Activated B cell treated with CpG ODN at 0.5 μM for 24 hours (primary cell): Measurements from ENCODE around the gene EYS. TPM values are rescaled to one million over a fixed set of nuclear protein-coding genes. Genes with fewer than 3 reads are reported as not detected.
"Not testable (repeated sequence)": the region's sequence is repeated elsewhere in the genome, so short reads cannot be mapped to it uniquely, and the experiment has no call there.

Experiments
- ATAC-seq: fragments of 200-7000 bp; cut with Tn5 transposase; one replicate; pipeline ENCODE4 v1.10.0; 2021; ENCODE audit warnings: low read depth, mild to moderate bottlenecking, moderate library complexity
- CTCF ChIA-PET: fragments of 350-600 bp; sonication (Branson Sonifier 250); formaldehyde crosslinking; loops from one replicate; lab custom pipeline; 2021; ENCODE audit warnings: antibody characterized with exemption; lab: Charles Lee
- POLR2A ChIA-PET: fragments of 350-600 bp; sonication (Branson Sonifier 250); formaldehyde crosslinking; loops from one replicate; lab custom pipeline; 2021; ENCODE audit warnings: antibody characterized with exemption; lab: Charles Lee
- DNase-seq: peaks from one replicate; pipeline ENCODE4 v3.0.0; 2022
- H3K27ac Mint-ChIP-seq: one replicate; pipeline ENCODE4 v1.8.0; 2020; ENCODE audit warnings: mixed read lengths
- H3K27me3 Mint-ChIP-seq: one replicate; pipeline ENCODE4 v1.8.0; 2021; ENCODE audit warnings: mixed read lengths
- H3K36me3 Mint-ChIP-seq: one replicate; pipeline ENCODE4 v1.8.0; 2021; ENCODE audit warnings: low read depth, mixed read lengths
- H3K4me1 Mint-ChIP-seq: one replicate; pipeline ENCODE4 v1.8.0; 2021; ENCODE audit warnings: mixed read lengths
- H3K4me3 Mint-ChIP-seq: one replicate; pipeline ENCODE4 v1.8.0; 2020; ENCODE audit warnings: mild to moderate bottlenecking, mixed read lengths
- H3K9me3 Mint-ChIP-seq: one replicate; pipeline ENCODE4 v1.8.0; 2020; ENCODE audit warnings: mixed read lengths
- intact Hi-C: fragments of 100-400 bp; cut with micrococcal nuclease; formaldehyde crosslinking; loops from one replicate; pipeline ENCODE4 v1.15.1; 2024
- total RNA-seq: library from RNA; stranded (reverse); gene quantifications from 2 replicates; pipeline ENCODE4 v1.2.3, GENCODE V29; 2022
- TF ChIP-seq, protein P1 (sequence below): fragments of 200-600 bp; IDR thresholded peaks from one replicate; pipeline ENCODE4 v1.8.0; 2022; ENCODE audit warnings: antibody characterized with exemption, mild to moderate bottlenecking

Gene EYS
- total RNA-seq, 1 donor from 2014 or later, result not detected

DNA sequence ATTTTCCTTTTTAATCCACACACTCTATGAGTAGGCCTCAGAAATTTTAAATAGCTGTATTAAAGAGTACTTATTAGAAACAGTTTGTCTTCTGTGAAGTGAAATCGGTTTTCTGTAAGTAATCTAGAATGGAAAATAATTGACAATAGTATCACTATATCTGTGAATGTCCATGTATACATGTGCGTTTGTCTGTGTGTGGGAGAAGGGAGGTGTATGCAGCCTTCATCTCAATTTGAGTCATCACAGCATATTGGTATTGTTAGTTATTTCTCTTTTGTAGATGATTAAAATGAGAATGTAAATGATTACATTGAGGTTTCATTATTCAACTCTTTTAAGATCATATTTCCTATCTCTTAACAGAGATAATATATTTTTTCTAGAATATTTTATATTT lies 206.0 kb downstream of the EYS start:
- H3K4me1 Mint-ChIP-seq, result no peaks in the 10 kb centered on the region
- peaks cover 4% of the 10 kb centered on the region for H3K9me3 Mint-ChIP-seq
- H3K4me3 Mint-ChIP-seq, result no peak overlapping the region
- H3K36me3 Mint-ChIP-seq, result no peaks in the 10 kb centered on the region
- H3K27me3 Mint-ChIP-seq, result no peaks in the 10 kb centered on the region
- no peak overlapping the region for H3K27ac Mint-ChIP-seq
- TF ChIP-seq, protein P1, sequence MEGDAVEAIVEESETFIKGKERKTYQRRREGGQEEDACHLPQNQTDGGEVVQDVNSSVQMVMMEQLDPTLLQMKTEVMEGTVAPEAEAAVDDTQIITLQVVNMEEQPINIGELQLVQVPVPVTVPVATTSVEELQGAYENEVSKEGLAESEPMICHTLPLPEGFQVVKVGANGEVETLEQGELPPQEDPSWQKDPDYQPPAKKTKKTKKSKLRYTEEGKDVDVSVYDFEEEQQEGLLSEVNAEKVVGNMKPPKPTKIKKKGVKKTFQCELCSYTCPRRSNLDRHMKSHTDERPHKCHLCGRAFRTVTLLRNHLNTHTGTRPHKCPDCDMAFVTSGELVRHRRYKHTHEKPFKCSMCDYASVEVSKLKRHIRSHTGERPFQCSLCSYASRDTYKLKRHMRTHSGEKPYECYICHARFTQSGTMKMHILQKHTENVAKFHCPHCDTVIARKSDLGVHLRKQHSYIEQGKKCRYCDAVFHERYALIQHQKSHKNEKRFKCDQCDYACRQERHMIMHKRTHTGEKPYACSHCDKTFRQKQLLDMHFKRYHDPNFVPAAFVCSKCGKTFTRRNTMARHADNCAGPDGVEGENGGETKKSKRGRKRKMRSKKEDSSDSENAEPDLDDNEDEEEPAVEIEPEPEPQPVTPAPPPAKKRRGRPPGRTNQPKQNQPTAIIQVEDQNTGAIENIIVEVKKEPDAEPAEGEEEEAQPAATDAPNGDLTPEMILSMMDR, result no peak
- intact Hi-C loops, result no loop called here
- ATAC-seq, result no peak
- ChIA-PET POLR2A (no interaction called here), CTCF (no interaction called here)
- DNase-seq, result no peak

DNA sequence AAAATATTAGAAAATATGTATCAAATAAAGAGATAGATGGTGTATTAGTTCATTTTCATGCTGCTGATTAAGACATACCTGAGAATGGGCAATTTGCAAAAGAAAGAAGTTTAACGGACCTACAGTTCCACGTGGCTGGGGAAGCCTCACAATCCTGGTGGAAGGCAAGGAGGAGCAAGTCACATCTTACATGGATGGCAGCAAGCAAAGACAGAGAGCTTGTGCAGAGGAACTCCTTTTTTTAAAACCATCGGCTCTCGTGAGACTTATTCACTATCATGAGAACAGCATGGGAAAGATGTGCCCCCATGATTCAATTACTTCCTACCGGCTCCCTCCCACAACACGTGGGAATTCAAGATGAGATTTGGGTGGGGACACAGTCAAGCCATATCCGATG lies 223.4 kb downstream of the EYS start:
- H3K9me3 Mint-ChIP-seq, H3K27ac Mint-ChIP-seq, H3K4me1 Mint-ChIP-seq, CTCF ChIA-PET, DNase-seq, H3K4me3 Mint-ChIP-seq, intact Hi-C loops, POLR2A ChIA-PET, H3K36me3 Mint-ChIP-seq, ATAC-seq, H3K27me3 Mint-ChIP-seq: not testable (repeated sequence)

DNA sequence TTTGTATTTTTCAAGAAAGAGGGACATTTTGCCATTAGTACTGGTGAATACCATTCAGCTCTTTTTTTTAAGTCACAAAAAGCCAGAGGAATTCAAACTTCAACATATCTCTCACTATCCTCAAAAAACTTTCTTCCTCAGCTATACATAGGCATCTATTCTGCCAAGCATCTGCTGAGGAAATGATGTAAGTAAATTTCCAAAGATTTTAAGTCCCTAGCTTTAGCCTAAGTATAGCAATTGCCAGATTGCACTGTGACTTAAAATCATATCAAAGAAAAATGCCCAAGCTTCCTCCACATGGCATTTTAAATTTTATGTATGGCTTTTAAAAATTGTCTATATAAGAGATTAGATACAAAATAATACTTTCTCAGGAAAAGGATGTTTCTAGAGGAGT lies 237.4 kb downstream of the EYS start:
- H3K27me3 Mint-ChIP-seq, result no peaks in the 10 kb centered on the region
- TF ChIP-seq, protein P1, result no peak
- no peak overlapping the region for H3K4me3 Mint-ChIP-seq
- no peaks in the 10 kb centered on the region for H3K4me1 Mint-ChIP-seq
- H3K36me3 Mint-ChIP-seq, result no peaks in the 10 kb centered on the region
- DNase-seq (no peak), ATAC-seq (no peak)
- peaks cover 6% of the 10 kb centered on the region for H3K9me3 Mint-ChIP-seq
- CTCF ChIA-PET, result no interaction called here
- no peak overlapping the region for H3K27ac Mint-ChIP-seq
- POLR2A ChIA-PET, result no interaction called here
- intact Hi-C loops, result no loop called here

DNA sequence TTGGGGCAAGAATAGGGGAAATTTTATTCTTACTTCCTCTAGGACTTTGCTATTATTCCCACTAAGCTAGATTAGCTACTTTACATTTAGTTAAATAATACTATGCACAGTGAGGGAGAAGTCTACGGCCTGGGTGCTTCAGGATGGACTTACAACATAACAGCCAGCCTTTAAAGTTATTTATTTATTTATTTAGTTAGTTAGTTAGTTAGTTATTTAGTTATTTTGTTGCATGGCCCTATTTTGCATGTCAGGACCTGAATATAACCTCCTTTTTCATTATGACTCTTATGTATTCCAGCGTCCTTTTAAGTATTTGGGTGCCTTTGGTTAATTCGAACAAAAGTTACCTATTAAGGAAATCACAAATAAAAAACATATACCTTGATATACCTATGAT lies 238.7 kb downstream of the EYS start:
- ChIA-PET CTCF (no interaction called here), POLR2A (no interaction called here)
- intact Hi-C loops, result no loop called here
- H3K27me3 Mint-ChIP-seq, result no peaks in the 10 kb centered on the region
- DNase-seq, result no peak
- no peaks in the 10 kb centered on the region for H3K4me1 Mint-ChIP-seq
- no peaks in the 10 kb centered on the region for H3K36me3 Mint-ChIP-seq
- ATAC-seq, result no peak
- H3K27ac Mint-ChIP-seq, result no peak overlapping the region
- H3K9me3 Mint-ChIP-seq, result peaks cover 2% of the 10 kb centered on the region
- no peak overlapping the region for H3K4me3 Mint-ChIP-seq
- TF ChIP-seq, protein P1, result no peak

DNA sequence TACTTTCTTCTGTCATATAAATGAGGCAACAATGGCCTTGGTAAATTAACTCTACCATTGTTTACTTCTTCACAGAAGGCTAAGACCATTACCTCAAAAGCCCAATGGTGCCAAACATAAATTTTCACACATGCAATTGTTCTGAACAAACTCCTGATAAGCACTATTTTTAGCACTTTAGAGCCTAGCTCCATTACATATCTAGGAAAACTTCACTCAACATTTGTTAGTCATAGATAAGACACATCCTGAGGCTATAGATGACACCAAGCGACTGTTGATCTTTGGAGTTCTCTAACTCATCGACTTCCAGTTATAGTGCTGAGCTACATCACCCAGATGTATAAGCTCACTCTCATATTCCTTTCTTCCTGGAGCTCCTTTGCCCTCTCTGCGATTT lies 245.9 kb downstream of the EYS start:
- Mint-ChIP-seq H3K9me3 (peaks cover 2% of the 10 kb centered on the region), H3K4me3 (no peak overlapping the region), H3K27me3 (no peaks in the 10 kb centered on the region), H3K4me1 (no peaks in the 10 kb centered on the region), H3K27ac (no peak overlapping the region), H3K36me3 (no peaks in the 10 kb centered on the region)
- ATAC-seq, result no peak
- TF ChIP-seq, protein P1, result no peak
- intact Hi-C loops, result no loop called here
- no peak for DNase-seq
- ChIA-PET CTCF (no interaction called here), POLR2A (no interaction called here)

DNA sequence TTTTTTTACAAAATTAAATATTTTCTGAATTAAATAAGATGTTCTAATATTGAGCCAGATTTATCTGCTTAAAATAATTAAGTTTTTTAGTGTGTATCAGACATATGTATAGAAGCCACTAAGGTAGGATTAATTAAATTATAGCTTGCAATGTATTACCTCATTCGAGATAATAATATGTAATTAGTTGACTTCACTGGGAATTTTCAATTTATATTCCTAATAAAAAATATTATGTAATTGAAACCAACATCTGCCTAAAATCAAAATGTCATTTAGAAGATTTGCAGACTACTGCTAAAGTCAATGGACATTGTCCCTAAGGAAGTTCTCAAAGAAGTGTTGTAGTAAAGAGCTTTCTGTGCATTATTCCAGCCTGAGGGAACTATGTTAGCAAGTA lies 254.7 kb downstream of the EYS start:
- Mint-ChIP-seq H3K36me3 (no peaks in the 10 kb centered on the region), H3K9me3 (peaks cover 12% of the 10 kb centered on the region), H3K4me3 (no peak overlapping the region), H3K4me1 (no peaks in the 10 kb centered on the region), H3K27ac (no peak overlapping the region), H3K27me3 (no peaks in the 10 kb centered on the region)
- DNase-seq (no peak), ATAC-seq (no peak)
- intact Hi-C loops, result no loop called here
- ChIA-PET CTCF (no interaction called here), POLR2A (no interaction called here)
- TF ChIP-seq, protein P1, result no peak
